Smooth muscle cell (in vitro differentiated cells): ENCODE measurements around the gene KAZN. TPM values are rescaled to one million over a fixed set of nuclear protein-coding genes. Genes with fewer than 3 reads are reported as not detected.

Experiments used
- DNase-seq: peaks from one replicate; lab custom pipeline; 2025; ENCODE audit not compliant: unreplicated experiment; lab: John Stamatoyannopoulos, UW
- H2AFZ ChIP-seq: fragments of 200-600 bp; sonication (generic); 2 replicates; pipeline ENCODE4 v1.6.0; 2016; ENCODE audit warnings: antibody characterized with exemption, low read depth, mild to moderate bottlenecking
- H3F3A ChIP-seq: fragments of 200-600 bp; sonication (generic); 2 replicates; pipeline ENCODE4 v1.6.0; 2017; ENCODE audit warnings: antibody characterized with exemption, low read depth
- H3K27ac ChIP-seq: fragments of 200-600 bp; sonication (generic); 2 replicates; pipeline ENCODE4 v1.5.1; 2016; ENCODE audit warnings: low read depth, mild to moderate bottlenecking
- H3K27me3 ChIP-seq: fragments of 200-600 bp; sonication (generic); 2 replicates; pipeline ENCODE4 v1.6.1; 2016; ENCODE audit warnings: low read depth, mild to moderate bottlenecking
- H3K36me3 ChIP-seq: fragments of 200-600 bp; sonication (generic); 2 replicates; pipeline ENCODE4 v1.5.1; 2016; ENCODE audit warnings: low read depth
- H3K4me1 ChIP-seq: fragments of 200-600 bp; sonication (generic); 2 replicates; pipeline ENCODE4 v1.5.1; 2016; ENCODE audit warnings: low read depth
- H3K4me2 ChIP-seq: fragments of 200-600 bp; sonication (generic); 2 replicates; pipeline ENCODE4 v1.6.0; 2016; ENCODE audit warnings: mild to moderate bottlenecking
- H3K4me3 ChIP-seq: fragments of 200-600 bp; sonication (generic); 2 replicates; pipeline ENCODE4 v1.5.1; 2016; ENCODE audit warnings: mild to moderate bottlenecking
- H3K79me2 ChIP-seq: fragments of 200-600 bp; sonication (generic); 2 replicates; pipeline ENCODE4 v1.6.0; 2016; ENCODE audit warnings: low read depth, mild to moderate bottlenecking
- H3K9ac ChIP-seq: fragments of 200-600 bp; sonication (generic); 2 replicates; pipeline ENCODE4 v1.6.0; 2016; ENCODE audit warnings: low read depth
- H3K9me3 ChIP-seq: fragments of 200-600 bp; sonication (generic); replicated peaks from 2 replicates; pipeline ENCODE4 v1.5.1; 2016; ENCODE audit warnings: low read depth
- H4K20me1 ChIP-seq: fragments of 200-600 bp; sonication (generic); 2 replicates; pipeline ENCODE4 v1.6.0; 2016; ENCODE audit warnings: low read depth
- WGBS: methylation state at CpG from one replicate; pipeline ENCODE4 v1.1.7; 2016; ENCODE audit warnings: low lambda C conversion rate; 5-methylcytosine and 5-hydroxymethylcytosine counted together
- polyA plus RNA-seq: library from polyadenylated mRNA; unstranded; fragments of >200 nt; fragmentation: Nextera tagmentation; extraction: Ambion mirVana; gene quantifications from 2 replicates; pipeline ENCODE4 v1.2.1, GENCODE V29; 2016
- total RNA-seq: library from RNA; depleted of rRNA; stranded (reverse); fragments of >200 nt; gene quantifications from 2 replicates; pipeline ENCODE4 v1.2.3, GENCODE V29; 2014
- TF ChIP-seq, protein P1 (sequence below): fragments of 200-600 bp; sonication (generic); IDR thresholded peaks from 2 replicates; pipeline ENCODE4 v1.5.1; 2017; ENCODE audit warnings: borderline replicate concordance, mild to moderate bottlenecking, antibody characterized with exemption; ENCODE audit not compliant: insufficient read depth, poor library complexity, severe bottlenecking

KAZN gene
- total and polyA plus RNA-seq, 2 experiments from 2014 or later, result 6.3 to 8.2 TPM

DNA sequence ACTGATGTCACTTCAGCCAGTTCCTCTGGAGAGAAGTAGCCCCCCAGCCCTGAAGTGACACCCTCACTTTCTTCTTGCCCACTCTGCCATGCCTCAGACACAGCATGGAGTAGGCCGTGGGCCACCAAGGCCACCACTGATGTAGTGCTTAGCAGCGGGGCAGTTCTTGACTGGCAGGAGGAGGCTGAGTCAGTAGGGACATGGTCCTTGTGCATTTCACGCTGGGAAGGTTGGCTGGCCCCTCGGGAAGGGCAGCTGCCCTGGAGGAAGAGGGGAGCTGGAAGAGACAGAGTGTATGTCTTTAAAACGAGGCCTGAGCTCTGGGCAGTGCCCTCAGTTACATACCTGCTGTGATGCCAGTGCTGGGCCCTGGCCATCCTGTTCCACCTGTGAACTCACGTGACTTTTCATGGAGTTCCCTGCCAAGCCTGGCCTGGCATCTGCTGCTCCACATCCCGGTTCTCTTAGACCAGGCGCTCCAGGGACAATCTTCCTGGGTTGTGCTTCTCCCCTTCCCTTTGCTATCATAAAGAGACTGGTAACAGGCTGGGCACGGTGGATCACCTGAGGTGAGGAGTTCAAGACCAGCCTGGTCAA, 396.5 kb downstream of the KAZN start:
- Histone ChIP-seq H3K36me3 (no peaks in the 10 kb centered on the region), H3K9me3 (no peaks in the 10 kb centered on the region), H3K4me2 (no peak overlapping the region), H3K27me3 (no peaks in the 10 kb centered on the region), H3F3A (peaks cover 10% of the 10 kb centered on the region), H3K9ac (no peak overlapping the region), H3K27ac (no peak overlapping the region), H2AFZ (no peak overlapping the region), H4K20me1 (peaks cover 5% of the 10 kb centered on the region), H3K4me1 (peaks cover 14% of the 10 kb centered on the region), H3K79me2 (no peaks in the 10 kb centered on the region), H3K4me3 (no peak overlapping the region)
- no peak for DNase-seq
- TF ChIP-seq, protein P1, sequence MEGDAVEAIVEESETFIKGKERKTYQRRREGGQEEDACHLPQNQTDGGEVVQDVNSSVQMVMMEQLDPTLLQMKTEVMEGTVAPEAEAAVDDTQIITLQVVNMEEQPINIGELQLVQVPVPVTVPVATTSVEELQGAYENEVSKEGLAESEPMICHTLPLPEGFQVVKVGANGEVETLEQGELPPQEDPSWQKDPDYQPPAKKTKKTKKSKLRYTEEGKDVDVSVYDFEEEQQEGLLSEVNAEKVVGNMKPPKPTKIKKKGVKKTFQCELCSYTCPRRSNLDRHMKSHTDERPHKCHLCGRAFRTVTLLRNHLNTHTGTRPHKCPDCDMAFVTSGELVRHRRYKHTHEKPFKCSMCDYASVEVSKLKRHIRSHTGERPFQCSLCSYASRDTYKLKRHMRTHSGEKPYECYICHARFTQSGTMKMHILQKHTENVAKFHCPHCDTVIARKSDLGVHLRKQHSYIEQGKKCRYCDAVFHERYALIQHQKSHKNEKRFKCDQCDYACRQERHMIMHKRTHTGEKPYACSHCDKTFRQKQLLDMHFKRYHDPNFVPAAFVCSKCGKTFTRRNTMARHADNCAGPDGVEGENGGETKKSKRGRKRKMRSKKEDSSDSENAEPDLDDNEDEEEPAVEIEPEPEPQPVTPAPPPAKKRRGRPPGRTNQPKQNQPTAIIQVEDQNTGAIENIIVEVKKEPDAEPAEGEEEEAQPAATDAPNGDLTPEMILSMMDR, result no peak
- WGBS, result 92% methylated on average over 9 of the region's 9 CpGs

DNA sequence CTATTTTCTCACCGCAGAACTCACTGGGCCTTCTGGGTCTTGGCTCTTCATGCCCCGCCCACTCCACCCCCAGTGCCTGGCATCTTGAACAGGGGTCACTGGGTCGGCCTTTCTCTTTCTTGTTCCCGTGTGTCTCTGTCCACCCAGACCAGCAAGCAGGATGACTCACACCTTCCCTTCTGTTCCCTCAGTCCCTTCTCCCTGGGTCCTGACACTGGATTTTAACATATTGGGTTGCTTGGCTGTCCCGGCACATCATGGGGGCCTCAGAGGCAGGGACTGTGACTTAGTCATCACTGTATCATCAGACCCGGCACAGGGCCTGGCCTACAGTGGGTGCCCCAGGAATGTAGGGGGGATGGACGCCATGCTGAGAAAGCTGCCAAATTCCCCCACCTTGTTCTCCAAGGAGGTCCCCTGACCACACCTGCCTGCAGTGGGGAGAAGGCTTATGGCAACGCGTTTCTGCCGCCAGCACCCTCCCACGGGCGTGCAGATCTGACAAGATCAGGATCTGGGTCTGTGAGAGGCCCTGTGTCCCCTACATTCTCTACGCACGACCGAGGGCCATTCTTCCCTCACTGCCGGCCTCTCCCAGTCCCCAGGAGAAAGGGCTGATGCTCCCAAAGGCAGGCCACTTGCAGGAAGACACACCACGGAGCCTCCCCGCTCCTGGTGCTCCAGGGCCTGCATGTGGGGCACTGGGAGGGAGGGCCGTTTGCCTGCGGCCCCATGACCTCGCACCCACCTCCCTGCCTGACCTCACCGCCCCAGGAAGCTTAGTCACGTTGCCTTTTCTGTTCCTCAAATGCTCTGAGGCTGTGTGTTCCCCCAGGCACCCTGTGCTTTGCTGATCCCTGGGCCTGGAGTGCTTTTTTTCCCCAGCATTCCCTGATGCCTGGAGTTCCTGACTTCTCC, 397.9 kb downstream of the KAZN start:
- H3K9me3 ChIP-seq, result no peaks in the 10 kb centered on the region
- H3K4me3 ChIP-seq, result no peak overlapping the region
- H3K4me2 ChIP-seq, result peak overlapping the region; percentile 74
- peaks cover 14% of the 10 kb centered on the region for H3K4me1 ChIP-seq
- H3K27ac ChIP-seq, result peak overlapping the region; percentile 83
- DNase-seq, result peak; percentile 20
- H3K27me3 ChIP-seq, result no peaks in the 10 kb centered on the region
- H4K20me1 ChIP-seq, result peaks cover 5% of the 10 kb centered on the region
- H3F3A ChIP-seq, result peaks cover 10% of the 10 kb centered on the region
- H3K79me2 ChIP-seq, result no peaks in the 10 kb centered on the region
- no peaks in the 10 kb centered on the region for H3K36me3 ChIP-seq
- 30% methylated on average over 23 of the region's 23 CpGs for WGBS
- H2AFZ ChIP-seq, result no peak overlapping the region
- H3K9ac ChIP-seq, result peak overlapping the region; percentile 35
- TF ChIP-seq, protein P1, result no peak

DNA sequence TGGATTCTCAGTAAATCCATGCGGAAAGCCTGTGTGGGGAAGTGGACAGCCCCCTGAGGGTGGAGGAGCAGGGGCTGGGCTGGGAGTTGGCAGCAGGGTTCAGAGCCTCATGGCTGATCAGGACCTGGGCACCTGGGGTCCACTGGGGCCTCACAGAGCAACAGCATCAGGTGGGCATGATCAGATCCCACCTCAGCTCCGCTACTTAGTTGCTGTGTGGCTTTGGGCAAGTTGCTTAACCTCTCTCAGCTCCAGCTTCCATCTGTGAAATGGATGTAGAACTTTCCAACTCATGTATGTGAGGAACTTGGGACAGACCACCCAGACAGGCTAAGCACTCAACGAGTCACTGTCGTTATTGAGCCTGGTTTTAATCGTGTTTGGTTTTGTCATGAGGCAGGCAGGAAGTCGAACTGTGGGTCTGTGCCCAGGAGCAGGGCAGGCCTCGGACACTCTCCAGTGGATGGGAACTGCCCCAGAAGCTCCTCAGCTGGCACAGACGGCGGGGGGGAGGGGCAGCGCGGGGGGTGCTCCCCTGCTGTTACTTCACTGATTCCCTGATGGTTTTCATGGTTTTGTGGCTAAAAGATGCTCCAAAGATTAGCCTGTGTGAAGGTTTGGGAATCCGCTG, 399.3 kb downstream of the KAZN start:
- H4K20me1 ChIP-seq, result peaks cover 5% of the 10 kb centered on the region
- TF ChIP-seq, protein P1, result no peak
- no peak overlapping the region for H3K4me2 ChIP-seq
- H3K27ac ChIP-seq, result no peak overlapping the region
- DNase-seq, result no peak
- peaks cover 14% of the 10 kb centered on the region for H3K4me1 ChIP-seq
- H3F3A ChIP-seq, result peaks cover 10% of the 10 kb centered on the region
- H3K9me3 ChIP-seq, result no peaks in the 10 kb centered on the region
- no peaks in the 10 kb centered on the region for H3K36me3 ChIP-seq
- no peak overlapping the region for H3K4me3 ChIP-seq
- no peaks in the 10 kb centered on the region for H3K27me3 ChIP-seq
- WGBS, result 71% methylated on average over 12 of the region's 12 CpGs
- H3K79me2 ChIP-seq, result no peaks in the 10 kb centered on the region
- H2AFZ ChIP-seq, result no peak overlapping the region
- H3K9ac ChIP-seq, result no peak overlapping the region
